Measurements from ENCODE around the gene EPC1. TPM values are rescaled to one million over a fixed set of nuclear protein-coding genes. Genes with fewer than 3 reads are reported as not detected.

EPC1 gene
- total RNA-seq, 1 experiment from 2014 or later: 30.0 TPM

- CTCF ChIA-PET: interaction anchor here (1.0 kb wide), 1 partner anchor 8 kb away, joined by 3 read pairs; no protein-coding TSS in a partner anchor
- H3K4me1 Mint-ChIP-seq (ENCODE audit: low read depth, unreplicated experiment): peaks cover 31% of the 10 kb centered on the region
- no TSS peak for BruUV-seq (replicated peaks)
- DNase-seq: no peak
- H3K36me3 Mint-ChIP-seq (ENCODE audit: insufficient read depth, unreplicated experiment): peaks cover 10% of the 10 kb centered on the region
- H3K27me3 Mint-ChIP-seq (ENCODE audit: unreplicated experiment): no peaks in the 10 kb centered on the region
- H3K4me3 Mint-ChIP-seq (ENCODE audit: low read depth, unreplicated experiment): peak overlapping the region; percentile 5
- peak overlapping the region; percentile 82 for H3K27ac Mint-ChIP-seq (ENCODE audit: unreplicated experiment)
- TF ChIP-seq, protein P1, sequence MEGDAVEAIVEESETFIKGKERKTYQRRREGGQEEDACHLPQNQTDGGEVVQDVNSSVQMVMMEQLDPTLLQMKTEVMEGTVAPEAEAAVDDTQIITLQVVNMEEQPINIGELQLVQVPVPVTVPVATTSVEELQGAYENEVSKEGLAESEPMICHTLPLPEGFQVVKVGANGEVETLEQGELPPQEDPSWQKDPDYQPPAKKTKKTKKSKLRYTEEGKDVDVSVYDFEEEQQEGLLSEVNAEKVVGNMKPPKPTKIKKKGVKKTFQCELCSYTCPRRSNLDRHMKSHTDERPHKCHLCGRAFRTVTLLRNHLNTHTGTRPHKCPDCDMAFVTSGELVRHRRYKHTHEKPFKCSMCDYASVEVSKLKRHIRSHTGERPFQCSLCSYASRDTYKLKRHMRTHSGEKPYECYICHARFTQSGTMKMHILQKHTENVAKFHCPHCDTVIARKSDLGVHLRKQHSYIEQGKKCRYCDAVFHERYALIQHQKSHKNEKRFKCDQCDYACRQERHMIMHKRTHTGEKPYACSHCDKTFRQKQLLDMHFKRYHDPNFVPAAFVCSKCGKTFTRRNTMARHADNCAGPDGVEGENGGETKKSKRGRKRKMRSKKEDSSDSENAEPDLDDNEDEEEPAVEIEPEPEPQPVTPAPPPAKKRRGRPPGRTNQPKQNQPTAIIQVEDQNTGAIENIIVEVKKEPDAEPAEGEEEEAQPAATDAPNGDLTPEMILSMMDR (IDR thresholded peaks at IDR 0.05; ENCODE audit: unreplicated experiment): no peak
- H3K9me3 Mint-ChIP-seq (ENCODE audit: low read depth, unreplicated experiment): no peaks in the 10 kb centered on the region
- intact Hi-C loops (cut with micrococcal nuclease; ENCODE audit: unreplicated experiment): loop anchor here (5.0 kb wide), 1 partner anchor 34 kb away; no protein-coding TSS in a partner anchor
Measured at GRCh38 chr10:32298075-32298812, 48.7 kb downstream of the EPC1 start.

- Mint-ChIP-seq H3K36me3 (ENCODE audit: insufficient read depth, unreplicated experiment) (peaks cover 4% of the 10 kb centered on the region), H3K4me1 (ENCODE audit: low read depth, unreplicated experiment) (peaks cover 22% of the 10 kb centered on the region), H3K27me3 (ENCODE audit: unreplicated experiment) (no peaks in the 10 kb centered on the region), H3K9me3 (ENCODE audit: low read depth, unreplicated experiment) (no peaks in the 10 kb centered on the region), H3K27ac (ENCODE audit: unreplicated experiment) (no peak overlapping the region), H3K4me3 (ENCODE audit: low read depth, unreplicated experiment) (no peak overlapping the region)
- no peak for DNase-seq
- intact Hi-C loops (cut with micrococcal nuclease; ENCODE audit: unreplicated experiment): loop anchor here (5.0 kb wide), 1 partner anchor 37 kb away; no protein-coding TSS in a partner anchor
- no TSS peak for BruUV-seq (replicated peaks)
- TF ChIP-seq, protein P1 (IDR thresholded peaks at IDR 0.05; ENCODE audit: unreplicated experiment): no peak
- CTCF ChIA-PET: no interaction called here
Measured at GRCh38 chr10:32295027-32295426, 51.9 kb downstream of the EPC1 start.

- no peak for DNase-seq
- H3K36me3 Mint-ChIP-seq (ENCODE audit: insufficient read depth, unreplicated experiment): peaks cover 13% of the 10 kb centered on the region
- BruUV-seq (replicated peaks): no TSS peak
- intact Hi-C loops (cut with micrococcal nuclease; ENCODE audit: unreplicated experiment): no loop called here
- H3K9me3 Mint-ChIP-seq (ENCODE audit: low read depth, unreplicated experiment): no peaks in the 10 kb centered on the region
- TF ChIP-seq, protein P1 (IDR thresholded peaks at IDR 0.05; ENCODE audit: unreplicated experiment): no peak
- H3K27ac Mint-ChIP-seq (ENCODE audit: unreplicated experiment): no peak overlapping the region
- H3K27me3 Mint-ChIP-seq (ENCODE audit: unreplicated experiment): no peaks in the 10 kb centered on the region
- H3K4me1 Mint-ChIP-seq (ENCODE audit: low read depth, unreplicated experiment): peaks cover 9% of the 10 kb centered on the region
- CTCF ChIA-PET: no interaction called here
- no peak overlapping the region for H3K4me3 Mint-ChIP-seq (ENCODE audit: low read depth, unreplicated experiment)
Measured at GRCh38 chr10:32293581-32293980, 53.4 kb downstream of the EPC1 start.

DNA sequence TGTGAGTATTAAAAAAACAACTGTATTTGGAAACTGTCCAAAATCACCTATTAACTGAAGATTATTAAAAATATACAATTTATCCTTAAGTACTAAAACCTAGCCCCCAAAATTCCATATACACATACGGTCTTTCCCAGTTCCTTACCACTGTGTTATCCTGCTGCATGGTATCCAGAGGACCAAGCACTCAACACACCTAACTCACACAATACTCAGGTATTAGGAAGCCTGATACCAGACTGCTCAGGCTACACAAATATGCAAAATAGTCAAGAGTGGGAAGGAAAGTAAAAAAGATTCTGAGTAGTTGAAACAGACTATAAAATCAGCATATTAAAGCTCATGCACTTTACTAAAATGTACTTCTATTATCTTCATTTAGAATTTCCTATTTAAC, 67.2 kb downstream of the EPC1 start:
- DNase-seq: no peak
- H3K27ac Mint-ChIP-seq (ENCODE audit: unreplicated experiment): no peak overlapping the region
- intact Hi-C loops (cut with micrococcal nuclease; ENCODE audit: unreplicated experiment): no loop called here
- H3K27me3 Mint-ChIP-seq (ENCODE audit: unreplicated experiment): no peaks in the 10 kb centered on the region
- CTCF ChIA-PET: interaction anchor here (0.9 kb wide), 1 partner anchor 21 kb away, joined by 7 read pairs; no protein-coding TSS in a partner anchor
- no peak overlapping the region for H3K4me3 Mint-ChIP-seq (ENCODE audit: low read depth, unreplicated experiment)
- TF ChIP-seq, protein P1 (IDR thresholded peaks at IDR 0.05; ENCODE audit: unreplicated experiment): no peak
- no TSS peak for BruUV-seq (replicated peaks)
- H3K9me3 Mint-ChIP-seq (ENCODE audit: low read depth, unreplicated experiment): no peaks in the 10 kb centered on the region
- H3K36me3 Mint-ChIP-seq (ENCODE audit: insufficient read depth, unreplicated experiment): peaks cover 15% of the 10 kb centered on the region
- H3K4me1 Mint-ChIP-seq (ENCODE audit: low read depth, unreplicated experiment): no peaks in the 10 kb centered on the region

Measured in Calu3 (cell line).